ENCODE results near the gene PLCB4.

Gene PLCB4

GRCh38 chr20:9160331-9160730 is 91.4 kb downstream of the PLCB4 start:
- no peak overlapping the region for H3K4me3 ChIP-seq (ENCODE audit: low read depth, low read length)
- DNase-seq (ENCODE audit: low read depth): no peak
- no peak for TF ChIP-seq CTCF (IDR thresholded peaks at IDR 0.05; ENCODE audit: insufficient read depth, low read depth, low read length, missing control alignments)

- TF ChIP-seq CTCF (IDR thresholded peaks at IDR 0.05; ENCODE audit: insufficient read depth, low read depth, low read length, missing control alignments): no peak
- no peak overlapping the region for H3K4me3 ChIP-seq (ENCODE audit: low read depth, low read length)
- no peak for DNase-seq (ENCODE audit: low read depth)
Measured at GRCh38 chr20:9160757-9161156, 91.9 kb downstream of the PLCB4 start.

- no peak for TF ChIP-seq CTCF (IDR thresholded peaks at IDR 0.05; ENCODE audit: insufficient read depth, low read depth, low read length, missing control alignments)
- no peak overlapping the region for H3K4me3 ChIP-seq (ENCODE audit: low read depth, low read length)
- DNase-seq (ENCODE audit: low read depth): no peak
Measured at GRCh38 chr20:9161311-9161710, 92.4 kb downstream of the PLCB4 start.

- no peak for TF ChIP-seq CTCF (IDR thresholded peaks at IDR 0.05; ENCODE audit: insufficient read depth, low read depth, low read length, missing control alignments)
- no peak overlapping the region for H3K4me3 ChIP-seq (ENCODE audit: low read depth, low read length)
- DNase-seq (ENCODE audit: low read depth): no peak
Measured at GRCh38 chr20:9163251-9163650, 94.4 kb downstream of the PLCB4 start.

GRCh38 chr20:9163995-9164394 is 95.1 kb downstream of the PLCB4 start:
- DNase-seq (ENCODE audit: low read depth): no peak
- no peak for TF ChIP-seq CTCF (IDR thresholded peaks at IDR 0.05; ENCODE audit: insufficient read depth, low read depth, low read length, missing control alignments)
- no peak overlapping the region for H3K4me3 ChIP-seq (ENCODE audit: low read depth, low read length)

- no peak overlapping the region for H3K4me3 ChIP-seq (ENCODE audit: low read depth, low read length)
- no peak for TF ChIP-seq CTCF (IDR thresholded peaks at IDR 0.05; ENCODE audit: insufficient read depth, low read depth, low read length, missing control alignments)
- DNase-seq (ENCODE audit: low read depth): no peak
Measured at GRCh38 chr20:9165261-9165660, 96.4 kb downstream of the PLCB4 start.

- DNase-seq (ENCODE audit: low read depth): no peak
- no peak for TF ChIP-seq CTCF (IDR thresholded peaks at IDR 0.05; ENCODE audit: insufficient read depth, low read depth, low read length, missing control alignments)
- H3K4me3 ChIP-seq (ENCODE audit: low read depth, low read length): no peak overlapping the region
Measured at GRCh38 chr20:9166153-9166780, 97.4 kb downstream of the PLCB4 start.

Measured in GM12865 (cell line).